Right renal cortex interstitium (tissue), 3 donors: ENCODE measurements around the gene ZNF646. TPM values are rescaled to one million over a fixed set of nuclear protein-coding genes. Genes with fewer than 3 reads are reported as not detected.
"Not testable (repeated sequence)": the region's sequence is repeated elsewhere in the genome, so short reads cannot be mapped to it uniquely, and the experiment has no call there.

Experiments used
- DNase-seq, 3 donors: peaks; one replicate each; pipeline ENCODE4 v3.0.0-alpha.2; 2013; ENCODE audit warnings: low read depth in 3 of 3, low spot score in 2 of 3
- polyA plus RNA-seq, 3 donors: library from polyadenylated mRNA; unstranded; fragments of 120-200 nt; gene quantifications; one replicate each; pipeline ENCODE4 v1.2.1, GENCODE V29; 2013; ENCODE audit not compliant: insufficient read length in 3 of 3

ZNF646 gene
- polyA plus RNA-seq, 3 donors = 10.8 to 11.9 (median 11.7) TPM

DNA sequence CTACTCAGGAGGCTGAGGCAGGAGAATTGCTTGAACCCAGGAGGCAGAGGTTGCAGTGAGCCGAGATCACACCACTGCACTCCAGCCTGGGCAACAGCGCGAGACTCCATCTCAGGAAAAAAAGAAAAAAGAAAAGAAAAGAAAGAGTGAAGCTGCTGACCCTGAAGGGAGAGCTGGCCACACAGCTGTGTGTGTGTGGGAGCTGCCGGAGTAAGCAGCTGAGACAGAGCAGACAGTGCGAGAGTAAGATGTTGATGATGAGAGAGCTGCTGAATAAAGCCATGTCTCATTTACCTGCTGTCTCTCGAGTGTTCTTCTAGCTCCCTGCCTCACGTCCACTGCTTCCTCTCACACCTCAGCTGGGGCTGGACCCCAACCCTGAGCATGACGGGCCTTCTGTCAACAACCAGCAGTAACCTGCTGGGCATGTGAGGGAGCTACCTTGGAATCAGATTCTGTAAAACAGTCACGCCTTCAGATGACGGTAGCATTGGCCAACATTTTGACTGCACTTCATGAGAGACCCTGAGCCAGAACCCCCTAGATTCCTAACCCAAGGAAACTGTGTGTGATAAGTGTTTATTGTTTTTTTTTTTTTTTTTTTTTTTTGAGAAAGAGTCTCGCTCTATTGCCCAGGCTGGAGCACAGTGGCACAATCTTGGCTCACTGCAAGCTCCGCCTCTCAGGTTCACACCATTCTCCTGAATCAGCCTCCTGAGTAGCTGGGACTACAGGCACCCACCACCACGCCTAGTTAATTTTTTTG is 26.8 kb downstream of the ZNF646 start:
- DNase-seq = not testable (repeated sequence)

DNA sequence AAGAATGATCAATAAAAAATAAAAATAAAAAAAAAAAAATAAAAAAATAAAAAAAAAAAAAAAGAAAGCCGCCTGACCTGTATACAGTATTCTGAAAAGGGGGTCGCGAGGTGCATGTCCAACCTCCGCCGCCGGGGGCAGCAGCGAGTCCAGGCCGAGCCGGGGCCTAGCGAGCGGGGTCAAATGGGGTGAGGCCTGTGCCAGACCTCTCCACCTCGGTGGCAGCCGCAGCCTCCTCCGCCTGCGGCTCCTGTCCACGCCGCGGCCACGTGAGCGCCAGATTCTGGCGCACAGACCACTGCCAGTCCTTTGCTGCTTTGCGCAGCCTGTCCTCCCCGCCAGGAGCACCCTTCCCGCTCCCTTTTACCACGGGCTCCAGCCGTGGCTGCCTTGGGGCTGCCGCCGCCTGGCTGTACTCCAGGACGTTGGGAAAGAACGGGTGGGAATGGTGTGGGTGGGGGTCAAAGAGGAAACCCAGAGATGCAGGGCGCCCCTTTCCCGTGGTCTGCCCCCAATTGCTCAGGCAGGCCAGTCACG is 31.5 kb downstream of the ZNF646 start:
- DNase-seq = no peak

DNA sequence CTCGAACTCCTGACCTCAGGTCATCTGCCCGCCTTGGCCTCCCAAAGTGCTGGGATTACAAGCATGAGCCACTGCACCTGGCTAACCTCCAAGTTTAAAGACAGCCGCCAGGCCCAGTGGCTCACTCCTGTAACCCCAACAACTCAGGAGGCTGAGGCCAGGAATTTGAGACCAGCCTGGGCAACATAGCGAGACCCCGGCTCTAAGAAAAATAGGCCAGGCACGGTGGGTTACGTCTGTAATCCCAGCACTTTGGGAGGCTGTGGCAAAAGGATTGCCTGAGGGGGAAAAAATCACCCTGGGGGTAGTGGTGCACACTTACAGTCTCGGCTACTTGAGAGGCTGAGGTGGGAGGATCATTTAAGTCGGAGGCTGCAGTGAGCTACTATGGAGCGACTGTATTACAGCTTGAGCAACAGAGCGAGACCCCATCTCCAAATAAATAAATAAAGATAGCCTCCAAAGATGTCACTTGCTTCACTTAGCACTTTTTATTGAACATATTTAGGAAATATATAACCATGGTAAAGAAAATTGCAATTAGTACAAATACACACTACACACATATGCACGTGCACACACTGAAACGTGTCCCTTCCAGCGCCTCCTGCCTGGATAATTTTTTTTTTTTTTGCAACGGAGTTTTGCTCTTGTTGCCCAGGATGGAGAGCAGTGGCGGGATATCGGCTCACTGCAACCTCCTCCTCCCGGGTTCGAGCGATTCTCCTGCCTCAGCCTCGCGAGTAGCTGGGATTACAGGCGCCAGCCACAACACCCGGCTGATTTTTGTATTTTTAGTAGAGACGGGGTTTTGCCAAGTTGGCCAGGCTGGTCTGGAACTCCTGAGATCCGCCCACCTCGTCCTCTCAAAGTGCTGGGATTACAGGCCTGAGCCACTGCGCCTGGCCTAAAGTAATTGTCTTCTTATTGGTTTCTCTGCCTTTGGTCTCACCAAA is 32.6 kb downstream of the ZNF646 start:
- no peak for DNase-seq

DNA sequence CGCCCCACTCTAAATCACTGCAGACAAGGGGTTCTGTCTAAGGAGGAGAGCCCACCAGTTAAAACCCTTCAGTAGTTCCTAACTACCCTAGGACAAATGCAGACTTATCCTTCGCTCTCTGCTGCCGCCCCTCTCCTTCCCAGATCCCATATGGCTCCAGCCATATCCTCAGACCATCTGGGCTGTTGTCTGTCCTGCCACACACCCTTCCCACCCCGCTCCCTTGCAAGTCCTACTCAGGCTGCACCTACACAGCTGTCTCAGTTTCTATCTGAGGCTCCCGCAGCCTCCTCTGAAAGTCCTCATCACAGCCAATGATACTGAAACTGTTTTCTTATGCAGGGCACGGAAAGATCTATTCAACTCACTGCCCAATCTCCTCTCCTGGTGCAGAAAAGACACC is 33.2 kb downstream of the ZNF646 start:
- DNase-seq = no peak

DNA sequence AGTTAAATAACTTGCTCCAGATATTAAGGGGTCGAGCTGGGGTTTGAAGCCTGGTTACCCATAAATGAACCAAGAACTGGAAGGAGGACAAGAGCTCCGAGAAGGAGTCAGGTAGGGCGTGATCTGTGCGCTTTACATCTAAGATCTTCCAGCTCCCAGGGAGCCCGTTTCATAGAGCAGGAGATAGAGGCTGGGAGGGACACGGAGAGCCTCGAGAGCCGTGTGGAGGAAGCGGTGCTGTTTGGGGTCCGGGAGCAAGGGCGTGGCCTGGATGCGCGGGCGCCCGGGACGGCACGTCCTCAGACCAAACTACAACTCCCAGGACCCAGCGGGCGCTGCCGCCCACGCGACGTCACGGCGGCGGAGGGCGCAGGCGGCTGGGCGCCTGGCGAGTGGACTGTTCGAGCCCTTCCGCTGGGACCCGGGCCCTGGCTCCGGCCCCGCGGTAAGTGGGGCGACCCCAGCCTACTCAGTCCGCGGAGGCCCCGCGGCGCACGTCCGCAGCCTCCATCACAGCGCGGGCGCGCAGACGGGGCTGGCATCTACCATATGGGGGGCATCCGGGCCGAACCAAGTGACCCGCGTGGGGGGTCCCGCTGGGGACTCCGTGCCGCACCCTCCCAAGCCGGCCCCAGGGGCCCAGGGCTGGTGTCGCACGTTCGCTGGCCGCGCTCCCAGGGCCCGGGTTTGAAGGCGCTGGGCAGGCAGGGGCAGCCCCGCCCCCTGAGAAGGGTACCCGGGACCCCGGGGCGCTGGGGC is 34.0 kb downstream of the ZNF646 start, which contains the start of gene BCKDK:
Gene BCKDK (plus strand): TSS at position 352 of the 759 bp plus-strand sequence. CDS start 838 bp downstream, outside the sequence.
- no peak for DNase-seq

DNA sequence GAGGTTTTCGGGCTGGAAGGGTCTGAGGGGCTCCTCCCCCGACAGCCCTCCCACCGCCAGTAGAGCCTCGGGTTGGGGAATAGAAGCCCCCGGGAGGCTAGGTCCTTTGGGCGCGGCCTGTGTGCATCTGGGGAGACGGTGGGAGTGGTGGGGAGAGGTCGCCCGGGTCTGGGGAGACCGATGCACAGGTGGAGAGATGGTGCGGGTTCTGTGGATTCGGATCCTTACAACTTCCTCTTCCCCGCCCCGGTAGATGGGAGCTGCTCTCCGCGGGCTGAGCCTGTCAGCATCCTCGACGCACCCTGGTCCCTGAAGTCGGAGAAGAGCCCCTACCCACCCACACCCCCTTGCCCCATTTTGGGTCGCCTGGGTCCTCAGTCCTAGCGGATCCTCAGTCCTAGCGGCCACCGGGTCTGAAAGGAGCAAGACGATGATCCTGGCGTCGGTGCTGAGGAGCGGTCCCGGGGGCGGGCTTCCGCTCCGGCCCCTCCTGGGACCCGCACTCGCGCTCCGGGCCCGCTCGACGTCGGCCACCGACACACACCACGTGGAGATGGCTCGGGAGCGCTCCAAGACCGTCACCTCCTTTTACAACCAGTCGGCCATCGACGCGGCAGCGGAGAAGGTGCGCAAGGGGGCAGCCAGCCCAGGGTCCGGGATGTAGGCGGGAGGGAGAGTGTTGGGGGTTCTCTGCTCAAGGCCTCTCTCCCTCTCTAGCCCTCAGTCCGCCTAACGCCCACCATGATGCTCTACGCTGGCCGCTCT is 34.8 kb downstream of the ZNF646 start:
- no peak for DNase-seq

DNA sequence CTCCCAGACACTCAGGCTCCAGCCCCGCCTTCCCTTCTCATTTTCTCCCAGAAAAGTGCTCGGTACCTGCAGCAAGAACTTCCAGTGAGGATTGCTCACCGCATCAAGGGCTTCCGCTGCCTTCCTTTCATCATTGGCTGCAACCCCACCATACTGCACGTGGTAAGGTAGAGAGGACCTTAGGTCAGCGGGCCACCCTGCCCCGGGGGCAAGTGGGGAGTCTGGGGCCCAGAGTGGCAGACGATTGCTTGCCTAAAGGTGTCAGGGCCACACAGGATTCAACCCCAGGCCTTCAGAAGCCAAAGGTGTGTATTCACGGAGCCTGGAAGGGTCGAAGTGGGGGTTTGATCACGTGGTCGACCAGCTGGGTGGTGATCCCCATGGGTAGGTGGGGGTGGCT is 35.4 kb downstream of the ZNF646 start:
- no peak for DNase-seq

DNA sequence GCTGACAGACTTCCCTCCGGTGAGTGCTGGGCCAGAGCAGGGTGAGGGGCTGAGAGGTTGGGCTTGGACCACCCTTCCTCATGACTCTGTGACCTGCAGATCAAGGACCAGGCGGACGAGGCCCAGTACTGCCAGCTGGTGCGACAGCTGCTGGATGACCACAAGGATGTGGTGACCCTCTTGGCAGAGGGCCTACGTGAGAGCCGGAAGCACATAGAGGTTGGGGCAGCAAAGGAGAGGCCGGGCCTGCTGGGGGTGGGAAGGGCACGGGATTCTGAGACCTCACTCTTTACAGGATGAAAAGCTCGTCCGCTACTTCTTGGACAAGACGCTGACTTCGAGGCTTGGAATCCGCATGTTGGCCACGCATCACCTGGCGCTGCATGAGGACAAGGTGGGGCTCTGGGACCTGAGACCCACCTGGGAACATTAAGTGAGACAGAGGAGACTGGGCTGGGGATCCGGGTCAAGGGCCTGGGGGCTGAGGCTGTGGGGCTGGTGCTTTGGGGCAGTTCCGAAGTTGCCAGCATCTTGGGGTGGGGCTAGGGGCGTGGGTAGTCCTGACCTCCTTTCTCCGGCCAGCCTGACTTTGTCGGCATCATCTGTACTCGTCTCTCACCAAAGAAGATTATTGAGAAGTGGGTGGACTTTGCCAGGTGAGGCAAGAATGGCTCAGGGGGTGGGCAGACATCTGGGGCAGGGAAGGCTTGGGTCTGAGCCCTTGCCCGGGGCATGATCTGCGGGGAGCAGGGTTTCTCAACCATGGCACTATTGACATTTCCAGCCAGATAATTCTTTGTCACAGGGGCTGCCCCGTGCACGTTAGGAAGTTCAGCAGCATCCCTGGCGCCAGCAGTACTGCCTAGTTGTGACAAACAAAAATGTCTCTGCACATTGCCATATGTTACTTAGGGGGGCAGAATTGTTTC is 36.1 kb downstream of the ZNF646 start:
- DNase-seq = no peak

DNA sequence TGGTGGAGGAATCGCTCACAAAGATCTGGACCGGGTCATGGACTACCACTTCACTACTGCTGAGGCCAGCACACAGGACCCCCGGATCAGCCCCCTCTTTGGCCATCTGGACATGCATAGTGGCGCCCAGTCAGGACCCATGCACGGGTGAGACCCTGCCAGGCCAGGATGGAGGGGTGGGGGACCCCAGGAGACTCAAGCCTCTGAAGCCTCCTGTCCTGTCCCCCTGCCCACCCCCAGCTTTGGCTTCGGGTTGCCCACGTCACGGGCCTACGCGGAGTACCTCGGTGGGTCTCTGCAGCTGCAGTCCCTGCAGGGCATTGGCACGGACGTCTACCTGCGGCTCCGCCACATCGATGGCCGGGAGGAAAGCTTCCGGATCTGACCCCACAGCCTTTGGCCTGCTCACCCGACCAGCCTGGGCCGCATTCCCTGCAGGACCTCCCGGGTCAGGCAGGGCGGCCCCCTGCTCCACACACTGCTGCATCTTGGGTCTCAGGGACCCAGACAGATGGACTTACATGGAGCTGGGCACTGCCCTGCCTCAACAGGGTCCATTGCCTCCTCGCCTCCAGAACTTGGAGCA is 37.8 kb downstream of the ZNF646 start:
- no peak for DNase-seq

DNA sequence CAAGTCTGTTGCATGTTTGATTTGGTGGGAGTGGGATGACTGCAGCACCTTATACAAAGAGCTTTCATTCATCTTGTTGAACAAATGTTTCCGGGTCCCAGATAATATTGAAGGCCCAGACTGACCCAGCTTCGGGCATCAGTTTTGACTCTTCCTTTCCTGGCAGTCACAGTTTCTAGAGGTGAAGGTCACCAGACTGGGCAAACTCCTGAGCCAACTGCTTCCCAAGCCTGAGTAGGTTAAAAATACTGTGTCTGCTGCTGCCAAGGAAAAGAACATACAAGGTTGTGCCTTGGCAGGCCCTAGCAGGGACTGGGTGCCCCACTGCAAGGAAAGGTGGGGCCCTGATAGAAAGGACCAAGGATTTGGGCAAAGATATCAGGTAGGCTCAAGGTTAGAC is 38.5 kb downstream of the ZNF646 start:
- DNase-seq = no peak

DNA sequence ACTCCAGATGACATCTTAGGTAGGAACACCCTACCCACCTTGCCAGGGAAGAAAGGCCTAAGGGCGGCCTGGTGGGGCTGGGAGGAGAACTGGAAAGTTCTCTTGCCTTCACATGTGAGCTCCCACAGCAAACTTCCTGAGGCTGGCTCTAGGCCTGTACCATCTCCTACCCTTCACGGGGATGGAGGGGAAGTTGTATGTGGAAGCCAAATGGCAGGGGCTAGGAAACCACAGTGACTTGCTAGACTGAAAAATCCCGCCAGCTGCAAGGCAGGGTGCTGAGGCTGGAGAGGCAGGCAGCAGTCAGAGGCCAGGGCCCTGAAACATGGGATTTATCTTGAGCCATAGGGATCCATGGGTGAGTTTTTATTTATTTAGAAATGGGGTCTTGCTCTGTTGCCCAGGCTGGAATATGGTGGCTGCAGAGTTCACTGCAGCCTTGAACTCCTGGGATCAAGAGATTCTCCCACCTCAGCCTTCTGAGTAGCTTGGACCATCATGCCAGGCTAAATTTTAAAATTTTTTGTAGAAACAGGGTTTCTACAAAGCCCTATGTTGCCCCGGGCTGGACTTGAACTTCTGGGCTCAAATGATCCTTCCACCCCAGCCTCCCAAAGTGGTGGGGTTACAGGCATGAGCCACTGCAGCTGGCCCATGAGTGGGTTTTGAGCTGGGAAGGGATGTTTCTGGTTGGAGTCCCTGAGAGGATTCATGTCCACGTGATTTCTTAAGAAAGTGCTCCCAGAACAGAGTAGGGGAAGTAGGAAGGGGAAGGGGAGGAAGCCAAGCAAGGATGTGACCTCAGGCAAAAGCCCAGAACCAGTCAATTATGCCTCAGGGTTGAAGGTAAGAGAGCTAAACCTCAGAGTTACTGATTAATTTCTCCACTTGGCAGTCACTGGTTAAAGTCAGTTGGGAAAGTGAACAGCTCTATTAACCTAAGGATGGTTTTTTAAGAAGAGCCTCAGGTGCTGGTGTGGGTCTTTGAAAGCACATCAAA is 39.2 kb downstream of the ZNF646 start:
- DNase-seq = no peak

DNA sequence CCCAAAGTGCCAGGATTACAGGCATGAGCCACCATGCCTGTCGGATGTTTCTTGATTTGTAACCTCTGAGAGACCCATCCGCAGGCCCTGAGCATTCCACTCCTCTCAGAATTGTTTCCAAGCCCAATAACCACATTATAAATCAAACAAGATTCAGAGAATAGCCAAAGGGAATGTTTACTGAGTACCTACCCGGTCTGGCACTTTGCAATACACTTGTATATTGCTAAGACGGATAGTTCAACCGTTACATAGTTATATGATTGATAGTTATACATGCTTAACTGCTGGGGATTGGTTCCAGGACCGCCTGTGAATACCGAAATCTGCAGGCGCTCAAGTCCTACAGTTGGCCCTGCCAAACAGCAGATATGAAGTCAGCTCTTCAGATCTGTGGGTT is 40.2 kb downstream of the ZNF646 start:
- no peak for DNase-seq

DNA sequence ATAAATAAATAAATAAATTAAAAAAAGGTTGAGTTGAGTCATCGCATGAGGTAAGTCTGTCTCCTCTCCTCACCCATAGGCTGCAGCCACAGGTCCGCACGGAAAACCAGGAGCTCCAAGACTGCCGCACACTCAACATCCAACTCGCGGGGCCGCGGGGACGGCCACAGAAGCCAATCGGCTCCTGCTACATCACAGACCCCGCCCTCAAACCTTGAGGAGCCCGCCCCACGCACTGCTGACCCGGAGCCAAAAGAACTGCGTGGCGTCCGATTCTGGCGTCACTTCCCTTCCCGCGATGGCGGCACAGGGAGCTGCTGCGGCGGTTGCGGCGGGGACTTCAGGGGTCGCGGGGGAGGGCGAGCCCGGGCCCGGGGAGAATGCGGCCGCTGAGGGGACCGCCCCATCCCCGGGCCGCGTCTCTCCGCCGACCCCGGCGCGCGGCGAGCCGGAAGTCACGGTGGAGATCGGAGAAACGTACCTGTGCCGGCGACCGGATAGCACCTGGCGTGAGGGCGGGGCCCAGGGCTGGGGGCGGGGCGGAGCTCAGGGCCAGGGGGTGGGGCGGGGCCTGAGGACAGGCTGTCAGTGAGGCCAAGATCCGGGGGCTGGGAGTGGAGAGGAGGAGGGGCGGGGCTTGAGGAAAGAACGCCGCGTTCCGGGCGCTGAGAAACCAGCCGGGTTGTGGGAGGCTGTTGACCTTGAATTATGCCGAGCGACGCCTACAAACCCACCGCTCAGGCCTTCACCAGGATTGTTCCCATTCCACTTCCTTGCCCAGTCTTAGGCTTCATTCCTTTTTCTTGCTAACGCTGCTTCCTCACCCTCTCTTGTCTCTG is 43.4 kb downstream of the ZNF646 start, which contains the start of gene KAT8:
Gene KAT8 (plus strand): TSS at position 281 of the 839 bp plus-strand sequence. CDS start 18 bp downstream, at position 299.
- peak; percentile 89 to 97 (median 92) for DNase-seq

DNA sequence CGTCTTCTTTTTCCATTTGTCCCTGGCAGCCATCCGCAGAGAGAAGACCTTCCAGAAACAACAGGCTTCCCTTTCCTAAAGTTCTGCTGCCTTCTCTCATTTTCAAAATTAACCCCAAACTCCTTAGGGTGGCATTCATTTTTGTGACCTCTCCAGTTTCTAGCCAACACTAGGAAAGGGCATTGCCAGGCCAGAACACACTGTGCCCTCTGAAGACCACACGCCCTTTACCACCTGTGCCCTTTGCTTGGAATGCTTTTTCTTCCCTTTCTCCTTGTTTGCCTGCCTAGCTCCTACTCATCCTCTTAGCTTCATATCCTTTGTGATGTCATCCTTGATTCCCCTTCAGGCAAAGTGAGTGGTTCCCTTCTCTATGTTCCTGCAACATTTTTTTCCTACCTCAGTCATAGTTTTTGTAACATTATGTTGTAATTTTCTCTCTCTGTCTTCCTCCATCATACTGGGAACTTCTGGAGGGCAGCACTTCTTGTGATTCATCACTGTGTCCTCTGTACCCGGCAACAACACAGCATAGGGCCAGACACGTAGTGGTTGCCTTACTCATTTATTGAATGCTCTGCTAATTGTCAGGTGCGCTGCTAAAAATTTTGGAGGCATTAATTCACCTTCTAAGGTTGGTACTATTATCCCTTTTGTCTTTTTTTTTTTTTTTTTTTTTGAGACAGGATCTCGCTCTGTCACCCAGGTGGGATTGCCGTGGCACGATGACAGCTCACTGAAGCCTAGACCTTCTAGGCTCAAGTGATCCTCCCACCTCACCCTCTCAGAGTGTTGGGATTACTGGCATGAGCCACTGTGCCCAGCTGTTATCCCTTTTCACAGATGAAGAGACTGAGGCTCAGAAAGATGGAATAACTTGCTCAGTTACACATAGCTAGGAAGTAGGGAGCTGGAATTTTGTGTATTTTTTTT is 44.3 kb downstream of the ZNF646 start:
- DNase-seq = no peak

DNA sequence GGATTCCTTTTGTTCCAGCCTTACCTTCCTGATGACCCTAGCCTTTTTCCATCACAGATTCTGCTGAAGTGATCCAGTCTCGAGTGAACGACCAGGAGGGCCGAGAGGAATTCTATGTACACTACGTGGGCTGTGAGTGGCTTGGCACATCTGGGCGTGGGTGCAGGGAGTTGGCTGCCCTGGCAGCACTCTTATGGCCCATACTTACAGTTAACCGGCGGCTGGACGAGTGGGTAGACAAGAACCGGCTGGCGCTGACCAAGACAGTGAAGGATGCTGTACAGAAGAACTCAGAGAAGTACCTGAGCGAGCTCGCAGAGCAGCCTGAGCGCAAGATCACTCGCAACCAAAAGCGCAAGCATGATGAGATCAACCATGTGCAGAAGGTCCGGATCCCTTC is 45.9 kb downstream of the ZNF646 start:
- DNase-seq = no peak
